HepG2 (cell line): Measurements from ENCODE around the gene PHRF1. TPM values are rescaled to one million over a fixed set of nuclear protein-coding genes. Genes with fewer than 3 reads are reported as not detected.

Source experiments
- ATAC-seq: fragments of 200-7000 bp; cut with Tn5 transposase; 3 replicates; pipeline ENCODE4 v1.9.1; 2020; ENCODE audit warnings: mild to moderate bottlenecking, moderate library complexity
- BruUV-seq: library from RNA; stranded (reverse); fragments of 400-500 nt; replicated peaks from 2 replicates; lab custom pipeline; 2021; lab: Mats Ljungman, UMichigan
- CTCF ChIA-PET: fragments of 300-600 bp; formaldehyde crosslinking; extraction: SDS; loops from one replicate; lab custom pipeline; 2021; ENCODE audit warnings: low total read pairs, inconsistent platforms, low intra/inter-chr PET ratio; lab: Yijun Ruan, JAX
- POLR2A ChIA-PET: fragments of 350-600 bp; sonication (Branson Sonifier 250); formaldehyde crosslinking; loops from one replicate; lab custom pipeline; 2020; ENCODE audit warnings: antibody characterized with exemption, inconsistent platforms; lab: Yijun Ruan, JAX
- DNase-seq: peaks from one replicate; pipeline ENCODE4 v3.0.0-alpha.2; 2015; ENCODE audit warnings: low spot score
- FAIRE-seq: peaks from 3 replicates; lab custom pipeline; 2011; peaks lifted over from hg19 to GRCh38; lab: Jason Lieb, UNC
- H2AFZ ChIP-seq: one replicate; pipeline ENCODE4 v1.6.1; 2011; ENCODE audit warnings: low read length, inconsistent platforms
- H3K27ac ChIP-seq: fragments of 300-600 bp; 3 replicates; pipeline ENCODE4 v1.8.0; 2011; ENCODE audit warnings: mixed run types, mild to moderate bottlenecking, mixed read lengths, low read length, inconsistent platforms; ENCODE audit not compliant: insufficient read depth; ENCODE audit errors: extremely low read length
- H3K27me3 ChIP-seq, 2 experiments: fragments of 200-600 bp in 1 of 2; 2 replicates in 1 of 2; 3 replicates in 1 of 2; pipeline versions ENCODE4 v1.6.0 to v1.8.0; 2011; ENCODE audit warnings: low read length in 2 of 2, mild to moderate bottlenecking in 2 of 2, moderate library complexity in 2 of 2, inconsistent platforms in 1 of 2; ENCODE audit not compliant: insufficient read depth in 2 of 2, control insufficient read depth in 1 of 2
- H3K36me3 ChIP-seq, 2 experiments: fragments of 200-600 bp in 1 of 2; replicated peaks in 1 of 2; 2 replicates in 1 of 2; 3 replicates in 1 of 2; pipeline versions ENCODE4 v1.5.1 to v1.8.0; 2011; ENCODE audit warnings: low read length in 2 of 2, inconsistent platforms in 1 of 2; ENCODE audit not compliant: insufficient read depth in 2 of 2, control insufficient read depth in 1 of 2
- H3K4me1 ChIP-seq: 2 replicates; pipeline ENCODE4 v1.5.1; 2012; ENCODE audit warnings: low read length, inconsistent platforms; ENCODE audit not compliant: insufficient read depth
- H3K4me2 ChIP-seq: 2 replicates; pipeline ENCODE4 v1.6.0; 2011; ENCODE audit warnings: low read depth, low read length, inconsistent platforms
- H3K4me3 ChIP-seq, 3 experiments: fragments of 200-600 bp in 1 of 3; sonication (generic), shearing (Covaris generic) in 1 of 3; replicated peaks in 1 of 3; 2 replicates each; pipeline ENCODE4 v1.5.1; 2011 to 2016; ENCODE audit warnings: low read length in 3 of 3, inconsistent platforms in 2 of 3, low read depth in 2 of 3, mild to moderate bottlenecking in 2 of 3, control low read depth in 1 of 3, mixed read lengths in 1 of 3; ENCODE audit not compliant: insufficient read depth in 1 of 3
- H3K79me2 ChIP-seq: one replicate; pipeline ENCODE4 v1.6.1; 2011; ENCODE audit warnings: low read length, inconsistent platforms; ENCODE audit not compliant: insufficient read depth
- H3K9ac ChIP-seq: 2 replicates; pipeline ENCODE4 v1.6.0; 2011; ENCODE audit warnings: mild to moderate bottlenecking, low read depth, low read length, inconsistent platforms; ENCODE audit not compliant: insufficient read depth
- H3K9me3 ChIP-seq: 2 replicates; pipeline ENCODE4 v1.5.1; 2012; ENCODE audit warnings: mild to moderate bottlenecking, low read length
- H4K20me1 ChIP-seq: 2 replicates; pipeline ENCODE4 v1.6.0; 2011; ENCODE audit warnings: inconsistent platforms, mild to moderate bottlenecking, low read length, moderate library complexity; ENCODE audit not compliant: insufficient read depth
- AGO2 ChIP-seq: fragments of 200-400 bp; formaldehyde crosslinking; optimal IDR thresholded peaks from 2 replicates; pipeline ENCODE3; 2017; ENCODE audit warnings: mild to moderate bottlenecking, low read depth, low read length, moderate library complexity
- BCL6 ChIP-seq: IDR thresholded peaks from 2 replicates; pipeline ENCODE4 v1.6.1; 2016; ENCODE audit warnings: missing genetic modification reagents, missing compliant biosample characterization
- ELF1 ChIP-seq: sonication (generic); formaldehyde crosslinking; IDR thresholded peaks from 2 replicates; pipeline ENCODE4 v1.4.0; 2020; ENCODE audit warnings: missing genetic modification reagents
- FOXC1 ChIP-seq: sonication (generic); formaldehyde crosslinking; IDR thresholded peaks from 2 replicates; pipeline ENCODE4 v1.8.0; 2022; ENCODE audit warnings: mild to moderate bottlenecking, missing genetic modification reagents, borderline replicate concordance
- GFI1 ChIP-seq: sonication (generic); formaldehyde crosslinking; IDR thresholded peaks from 2 replicates; pipeline ENCODE4 v1.5.0; 2020; ENCODE audit warnings: missing genetic modification reagents, mild to moderate bottlenecking, borderline replicate concordance
- HNRNPH1 ChIP-seq: fragments of 200-400 bp; formaldehyde crosslinking; optimal IDR thresholded peaks from 2 replicates; pipeline ENCODE3; 2017; ENCODE audit warnings: mild to moderate bottlenecking, low read depth, low read length
- KDM5A ChIP-seq: fragments of 200-600 bp; sonication (generic); IDR thresholded peaks from 2 replicates; pipeline ENCODE4 v1.7.0; 2018; ENCODE audit warnings: antibody characterized with exemption, mild to moderate bottlenecking, low read length, borderline replicate concordance
- NFYC ChIP-seq: IDR thresholded peaks from 2 replicates; pipeline ENCODE4 v1.6.1; 2016; ENCODE audit warnings: missing genetic modification reagents, missing compliant biosample characterization
- RBM22 ChIP-seq: fragments of 200-400 bp; formaldehyde crosslinking; optimal IDR thresholded peaks from 2 replicates; pipeline ENCODE3; 2017; ENCODE audit warnings: mild to moderate bottlenecking, low read length, moderate library complexity
- SALL1 ChIP-seq: sonication (generic); formaldehyde crosslinking; IDR thresholded peaks from 2 replicates; pipeline ENCODE4 v1.8.0; 2022; ENCODE audit warnings: mild to moderate bottlenecking, missing genetic modification reagents
- SSRP1 ChIP-seq: IDR thresholded peaks from 2 replicates; pipeline ENCODE4 v1.6.1; 2016; ENCODE audit warnings: control low read depth
- TARDBP ChIP-seq: sonication (generic); formaldehyde crosslinking; IDR thresholded peaks from 2 replicates; pipeline ENCODE4 v1.8.0; 2022; ENCODE audit warnings: mild to moderate bottlenecking, missing genetic modification reagents
- YY1 ChIP-seq: IDR thresholded peaks from 2 replicates; pipeline ENCODE4 v1.6.1; 2011; ENCODE audit warnings: low read length, low read depth, moderate library complexity, mild to moderate bottlenecking; ENCODE audit not compliant: insufficient read depth, insufficient replicate concordance
- ZKSCAN1 ChIP-seq: fragments of 150-350 bp; IDR thresholded peaks from 2 replicates; pipeline ENCODE4 v1.6.1; 2014; ENCODE audit warnings: low read length
- ZNF143 ChIP-seq: sonication (generic); formaldehyde crosslinking; IDR thresholded peaks from 2 replicates; pipeline ENCODE4 v1.4.0; 2020; ENCODE audit warnings: missing genetic modification reagents
- ZNF558 ChIP-seq: sonication (generic); formaldehyde crosslinking; IDR thresholded peaks from 2 replicates; pipeline ENCODE4 v1.9.0; 2022; ENCODE audit warnings: mild to moderate bottlenecking, missing genetic modification reagents, borderline replicate concordance
- ZNF616 ChIP-seq: sonication (generic); formaldehyde crosslinking; IDR thresholded peaks from 2 replicates; pipeline ENCODE4 v1.5.0; 2020; ENCODE audit warnings: low read depth, mild to moderate bottlenecking, missing genetic modification reagents
- WGBS: methylation state at CpG from one replicate; pipeline ENCODE4 v1.1.6; 2017; ENCODE audit warnings: low lambda C conversion rate; 5-methylcytosine and 5-hydroxymethylcytosine counted together
- in situ Hi-C: cut with HindIII; loops from 2 replicates; pipeline ENCODE4 v1.10.0; 2017; ENCODE audit warnings: low pct_unique_long_range_greater_than_20kb; ENCODE audit not compliant: extremely low pct_ligation_motif_present
- intact Hi-C: fragments of 100-400 bp; cut with micrococcal nuclease; formaldehyde crosslinking; loops from one replicate; pipeline ENCODE4 v1.10.0; 2022; ENCODE audit not compliant: unreplicated experiment
- polyA plus RNA-seq, 8 experiments: library from polyadenylated mRNA; depleted of rRNA in 3 of 8; stranded (reverse) in 7 of 8; unstranded in 1 of 8; fragments of >200 nt; fragmentation: Illumina TruSeq in 4 of 8; extraction: Trizol in 4 of 8; gene quantifications; 2 replicates each; pipeline versions ENCODE4 v1.2.1 to v1.2.3, GENCODE V29; 2011 to 2016; ENCODE audit warnings: low read depth in 4 of 8, missing spikeins in 1 of 8, mixed read lengths in 1 of 8; ENCODE audit not compliant: insufficient read depth in 1 of 8
- total RNA-seq, 5 experiments: library from RNA; depleted of rRNA; stranded (reverse); fragments of >200 nt; fragmentation: Illumina TruSeq; extraction: Trizol; gene quantifications; 2 replicates each; pipeline ENCODE4 v1.2.3, GENCODE V29; 2016; ENCODE audit warnings: low read depth in 1 of 5
- TF ChIP-seq, protein P1 (sequence below): sonication (generic); formaldehyde crosslinking; IDR thresholded peaks from 2 replicates; pipeline ENCODE4 v1.4.0; 2020; ENCODE audit warnings: missing genetic modification reagents

Gene PHRF1
- total and polyA plus RNA-seq, 2 of the 13 experiments (the other 11 are each of a cell fraction or from before 2014, with no cell fraction given) = 8.2 to 16.7 TPM

DNA sequence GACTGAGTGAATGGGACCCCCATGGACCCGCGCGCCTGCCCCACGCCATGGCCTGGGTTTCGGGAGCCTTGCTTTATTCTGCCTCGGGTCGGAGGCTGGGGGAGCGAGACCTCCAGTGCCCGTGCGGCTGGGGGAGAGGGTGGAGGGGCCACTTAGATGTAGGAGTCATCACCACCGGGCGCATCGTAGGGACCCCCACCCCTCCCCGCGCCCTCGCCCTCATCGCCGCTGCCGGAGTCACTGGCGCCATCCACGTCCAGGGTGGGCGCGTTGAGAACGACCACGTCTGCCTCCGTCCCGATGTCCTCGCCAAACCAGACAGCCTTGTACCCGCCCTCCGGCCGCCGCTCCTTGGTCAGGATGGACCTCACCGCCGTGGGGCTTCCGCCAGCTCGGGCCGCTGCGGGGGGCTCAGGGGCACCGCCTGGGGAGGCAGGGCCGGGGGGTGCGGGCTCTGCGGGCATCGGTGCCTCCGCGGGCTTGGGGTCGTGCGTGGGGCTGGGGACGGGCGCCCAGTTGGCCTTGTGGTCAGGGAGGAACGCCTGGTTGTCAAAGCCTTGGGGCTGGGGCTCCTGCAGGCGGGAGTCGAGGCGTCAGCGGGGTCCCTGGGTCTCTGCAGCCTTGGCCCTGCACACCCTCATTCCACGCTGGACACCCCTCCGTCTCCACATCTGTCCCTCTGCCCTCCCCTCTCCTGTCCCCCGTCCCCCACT lies 41.1 kb downstream of the PHRF1 start:
- POLR2A ChIA-PET = no interaction called here
- peak; percentile 75 for TF ChIP-seq AGO2
- TF ChIP-seq ZNF143 = no peak
- Histone ChIP-seq H3K9ac (no peak overlapping the region), H3K27me3 (no peaks in the 10 kb centered on the region), H3K36me3 (peaks cover 7 to 25% of the 10 kb centered on the region in 2 experiments; a peak in 4 of 5 replicates), H3K27ac (no peak overlapping the region), H3K4me3 (no peak overlapping the region), H3K4me1 (no peaks in the 10 kb centered on the region), H3K79me2 (no peaks in the 10 kb centered on the region), H4K20me1 (no peaks in the 10 kb centered on the region), H3K9me3 (no peaks in the 10 kb centered on the region), H3K4me2 (no peak overlapping the region), H2AFZ (no peak overlapping the region)
- ATAC-seq (no peak), DNase-seq (no peak), FAIRE-seq (no peak)
- no TSS peak for BruUV-seq
- CTCF ChIA-PET = no interaction called here
- in situ Hi-C loops = no loop called here
- intact Hi-C loops = loop anchor here (10.0 kb wide), 1 partner anchor 63 kb away; no protein-coding TSS in a partner anchor
- 98% methylated on average over 55 of the region's 57 CpGs for WGBS

DNA sequence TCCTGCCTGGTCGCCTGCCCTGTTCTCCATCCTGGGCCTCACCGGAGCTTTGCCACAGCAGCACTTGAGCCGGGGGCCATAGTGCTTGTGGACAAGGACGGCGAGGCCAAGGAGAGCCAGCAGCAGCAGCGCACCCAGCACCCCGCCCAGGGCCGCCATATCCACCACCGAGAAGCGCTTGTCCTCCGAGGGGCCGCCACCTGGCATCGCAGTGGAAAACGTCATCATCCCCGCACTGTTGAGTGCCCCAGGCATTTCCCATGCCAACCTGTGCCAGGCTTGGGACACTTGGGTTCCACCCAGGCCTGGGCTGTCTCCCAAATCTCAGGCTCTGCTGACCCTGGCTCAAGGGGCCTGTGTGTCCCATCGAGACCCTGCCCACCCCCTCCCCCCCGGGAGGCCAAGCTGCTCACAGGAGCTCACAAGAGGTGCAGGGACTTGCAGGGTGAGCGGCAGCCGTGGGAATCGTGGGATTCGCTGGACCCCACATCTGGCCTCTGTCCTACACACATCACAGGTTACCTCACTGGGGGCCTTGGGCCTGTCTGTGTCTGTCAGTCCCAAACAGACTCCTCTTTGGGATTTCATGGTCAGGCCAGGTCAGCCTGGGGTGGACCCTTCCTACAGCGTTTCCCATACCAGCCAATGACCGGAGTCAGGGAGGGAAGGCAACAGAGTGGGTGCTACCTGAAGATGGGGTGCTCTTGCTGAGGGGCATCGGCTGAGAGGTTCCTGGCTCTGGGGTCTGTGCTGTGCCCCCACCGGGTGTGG lies 41.8 kb downstream of the PHRF1 start:
- peaks cover 2 to 18% of the 10 kb centered on the region in 2 experiments; a peak in 4 of 5 replicates for H3K36me3 ChIP-seq
- H3K9me3 ChIP-seq = no peaks in the 10 kb centered on the region
- FAIRE-seq = no peak
- H3K27me3 ChIP-seq = no peaks in the 10 kb centered on the region
- intact Hi-C loops = loop anchor here (10.0 kb wide), 1 partner anchor 63 kb away; no protein-coding TSS in a partner anchor
- ChIA-PET CTCF (no interaction called here), POLR2A (no interaction called here)
- no peak for ATAC-seq
- no peaks in the 10 kb centered on the region for H3K4me1 ChIP-seq
- H4K20me1 ChIP-seq = no peaks in the 10 kb centered on the region
- no TSS peak for BruUV-seq
- WGBS = 98% methylated on average over 20 of the region's 25 CpGs
- in situ Hi-C loops = no loop called here
- no peak overlapping the region for H3K4me2 ChIP-seq
- DNase-seq = no peak
- no peak overlapping the region for H3K9ac ChIP-seq
- no peak overlapping the region for H3K27ac ChIP-seq
- H3K79me2 ChIP-seq = no peaks in the 10 kb centered on the region
- no peak overlapping the region for H3K4me3 ChIP-seq
- H2AFZ ChIP-seq = no peak overlapping the region
- no peak for TF ChIP-seq ELF1
- TF ChIP-seq ZNF558 (CRISPR knock-in tag) = no peak
- no peak for TF ChIP-seq SSRP1 (CRISPR knock-in tag)
- no peak for TF ChIP-seq YY1
- no peak for TF ChIP-seq ZKSCAN1
- no peak for TF ChIP-seq GFI1 (CRISPR knock-in tag)
- no peak for TF ChIP-seq FOXC1 (CRISPR knock-in tag)
- no peak for TF ChIP-seq ZNF616 (CRISPR knock-in tag)
- peak; percentile 59 for TF ChIP-seq RBM22
- no peak for TF ChIP-seq BCL6 (CRISPR knock-in tag)
- no peak for TF ChIP-seq KDM5A
- no peak for TF ChIP-seq SALL1 (CRISPR knock-in tag)
- TF ChIP-seq TARDBP = no peak
- TF ChIP-seq HNRNPH1 = no peak
- TF ChIP-seq, protein P1, sequence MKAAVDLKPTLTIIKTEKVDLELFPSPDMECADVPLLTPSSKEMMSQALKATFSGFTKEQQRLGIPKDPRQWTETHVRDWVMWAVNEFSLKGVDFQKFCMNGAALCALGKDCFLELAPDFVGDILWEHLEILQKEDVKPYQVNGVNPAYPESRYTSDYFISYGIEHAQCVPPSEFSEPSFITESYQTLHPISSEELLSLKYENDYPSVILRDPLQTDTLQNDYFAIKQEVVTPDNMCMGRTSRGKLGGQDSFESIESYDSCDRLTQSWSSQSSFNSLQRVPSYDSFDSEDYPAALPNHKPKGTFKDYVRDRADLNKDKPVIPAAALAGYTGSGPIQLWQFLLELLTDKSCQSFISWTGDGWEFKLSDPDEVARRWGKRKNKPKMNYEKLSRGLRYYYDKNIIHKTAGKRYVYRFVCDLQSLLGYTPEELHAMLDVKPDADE (CRISPR knock-in tag) = no peak
- peak; percentile 15 for TF ChIP-seq AGO2
- no peak for TF ChIP-seq NFYC
